ENCODE results near the gene PIH1D1.

The PIH1D1 gene

DNA sequence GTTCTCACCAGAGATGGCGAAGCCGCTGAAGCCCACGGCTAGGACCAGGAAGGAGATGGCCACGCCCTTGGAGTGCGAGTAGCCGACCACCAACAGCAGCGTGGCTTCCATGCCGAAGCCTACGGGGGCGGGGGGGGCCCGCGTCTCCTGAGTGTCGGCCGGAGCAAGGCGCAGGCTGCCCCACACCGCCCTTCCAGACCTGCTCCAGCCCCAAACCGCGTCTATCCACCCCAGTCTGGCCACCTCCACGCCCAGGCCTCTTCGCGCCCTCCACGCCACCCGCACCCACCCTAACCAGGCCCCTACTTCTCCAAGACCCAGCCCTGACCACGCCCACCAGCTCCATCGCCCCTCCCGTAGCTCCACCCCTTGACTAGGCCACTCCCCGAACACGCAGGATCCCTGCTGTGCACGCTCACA lies 20.3 kb downstream of the PIH1D1 start:
- Histone ChIP-seq H3K36me3 (ENCODE audit: insufficient read depth, low read length) (no peaks in the 10 kb centered on the region), H3K4me3 (ENCODE audit: low read length) (no peak overlapping the region), H3K27me3 (ENCODE audit: insufficient read depth, low read length) (peaks cover 91% of the 10 kb centered on the region), H2AFZ (ENCODE audit: low read depth, low read length) (no peak overlapping the region), H3K9me3 (ENCODE audit: low read length) (peaks cover 23% of the 10 kb centered on the region), H3K4me1 (ENCODE audit: insufficient read depth, low read length) (peaks cover 14% of the 10 kb centered on the region)

DNA sequence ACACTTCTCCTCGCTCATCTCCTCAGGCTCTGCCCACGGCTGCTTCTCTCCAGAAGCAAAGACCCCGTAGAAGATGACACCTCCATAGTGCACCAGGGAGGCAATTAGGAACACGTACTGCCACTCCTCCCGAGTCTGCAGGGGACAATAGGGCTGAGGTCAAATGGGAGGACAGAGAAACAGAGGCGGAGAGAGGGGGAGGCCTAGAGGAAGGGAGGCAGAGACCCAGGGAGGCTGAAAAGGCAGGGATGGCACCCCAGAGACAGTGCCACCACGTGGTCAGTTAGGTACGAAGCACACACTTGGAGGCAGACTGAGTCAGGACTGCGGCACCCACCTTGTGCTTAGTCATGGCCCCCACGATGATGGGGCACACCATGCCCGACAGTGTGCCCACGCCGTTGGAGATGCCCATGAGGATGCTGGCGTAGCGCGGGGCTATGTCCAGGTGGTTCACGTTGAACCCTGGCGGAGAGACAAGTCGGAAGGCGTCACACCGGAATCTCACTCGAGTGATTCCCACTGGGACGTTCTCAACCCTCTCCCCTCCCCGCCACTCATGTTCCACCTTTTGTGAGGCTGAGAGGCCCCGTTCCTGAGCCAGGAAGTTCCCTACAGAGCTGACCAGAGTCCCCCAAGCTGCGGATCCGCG lies 20.8 kb downstream of the PIH1D1 start:
- Histone ChIP-seq H3K4me1 (ENCODE audit: insufficient read depth, low read length) (peaks cover 14% of the 10 kb centered on the region), H2AFZ (ENCODE audit: low read depth, low read length) (no peak overlapping the region), H3K36me3 (ENCODE audit: insufficient read depth, low read length) (no peaks in the 10 kb centered on the region), H3K27me3 (ENCODE audit: insufficient read depth, low read length) (peaks cover 91% of the 10 kb centered on the region), H3K9me3 (ENCODE audit: low read length) (peaks cover 24% of the 10 kb centered on the region), H3K4me3 (ENCODE audit: low read length) (no peak overlapping the region)

DNA sequence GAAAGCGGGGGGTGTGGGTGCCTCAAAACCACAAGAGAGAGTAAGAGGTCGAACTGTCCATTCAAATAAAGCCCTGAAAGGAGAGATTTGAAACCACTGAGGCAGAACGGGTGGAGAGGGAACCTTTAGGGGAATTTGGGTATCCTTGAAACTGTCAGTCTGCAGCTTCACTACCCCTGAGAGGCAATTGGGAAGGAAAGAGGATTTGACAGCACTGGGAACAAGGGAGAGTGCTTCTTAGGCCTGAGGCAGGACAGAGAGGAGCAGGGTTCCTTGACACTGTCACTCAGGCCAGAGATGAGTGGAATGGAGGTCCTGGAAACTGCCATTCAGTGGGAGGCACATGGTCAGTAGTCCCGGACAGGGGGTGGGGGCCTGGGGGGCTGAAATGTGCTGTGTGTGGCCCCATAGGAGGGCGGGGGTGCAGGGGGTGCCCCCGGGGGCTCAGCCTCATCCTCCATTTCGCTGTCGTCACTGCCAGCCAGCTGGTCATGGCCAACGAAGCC lies 21.4 kb downstream of the PIH1D1 start:
- Histone ChIP-seq H3K9me3 (ENCODE audit: low read length) (peaks cover 25% of the 10 kb centered on the region), H2AFZ (ENCODE audit: low read depth, low read length) (no peak overlapping the region), H3K36me3 (ENCODE audit: insufficient read depth, low read length) (no peaks in the 10 kb centered on the region), H3K4me1 (ENCODE audit: insufficient read depth, low read length) (peaks cover 14% of the 10 kb centered on the region), H3K4me3 (ENCODE audit: low read length) (no peak overlapping the region), H3K27me3 (ENCODE audit: insufficient read depth, low read length) (peaks cover 91% of the 10 kb centered on the region)

DNA sequence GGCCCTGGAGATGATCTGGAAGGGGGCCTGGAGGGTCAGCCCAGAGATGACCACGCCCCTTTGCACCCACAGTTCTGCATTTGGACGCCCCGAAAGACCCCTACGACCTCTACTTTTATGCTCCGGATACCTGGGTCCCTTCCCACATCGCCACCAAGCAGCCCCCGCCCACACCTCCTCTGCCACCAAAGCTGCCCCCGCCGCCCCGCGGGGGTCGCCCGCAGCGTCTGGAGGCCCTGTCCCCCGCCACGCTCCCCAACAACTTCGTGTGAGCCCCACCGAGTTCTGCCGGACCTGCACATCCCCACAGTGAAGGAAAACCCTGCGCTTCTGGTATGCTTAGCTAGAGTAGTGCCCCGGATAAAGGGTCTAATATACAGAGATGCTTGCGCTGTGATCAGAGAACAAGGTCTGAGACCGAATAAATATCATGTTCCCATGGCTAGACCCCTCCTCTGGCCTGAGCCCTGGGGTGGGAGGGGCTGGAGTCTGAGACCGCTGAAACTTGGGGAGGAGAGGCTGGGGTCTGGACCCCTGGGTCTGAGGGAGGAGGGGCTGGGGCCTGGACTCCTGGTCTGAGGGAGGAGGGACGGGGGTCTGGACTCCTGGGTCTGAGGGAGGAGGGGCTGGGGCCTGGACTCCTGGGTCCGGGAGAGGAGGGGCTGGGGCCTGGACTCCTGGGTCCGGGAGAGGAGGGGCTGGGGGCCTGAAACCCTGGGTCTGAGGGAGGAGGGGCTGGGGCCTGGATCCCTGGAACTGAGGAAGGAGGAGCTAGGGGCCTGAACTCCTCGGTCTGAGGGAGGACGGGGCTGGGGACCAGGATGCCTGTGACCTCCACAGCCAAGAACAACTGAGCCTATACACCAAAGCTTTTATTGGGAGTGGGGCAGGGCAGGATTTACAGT lies 22.8 kb downstream of the PIH1D1 start:
- H2AFZ ChIP-seq (ENCODE audit: low read depth, low read length) = peak overlapping the region; percentile 81
- peak overlapping the region; percentile 16 for H3K4me3 ChIP-seq (ENCODE audit: low read length)
- peaks cover 90% of the 10 kb centered on the region for H3K27me3 ChIP-seq (ENCODE audit: insufficient read depth, low read length)
- H3K4me1 ChIP-seq (ENCODE audit: insufficient read depth, low read length) = peaks cover 15% of the 10 kb centered on the region
- peaks cover 20% of the 10 kb centered on the region for H3K9me3 ChIP-seq (ENCODE audit: low read length)
- no peaks in the 10 kb centered on the region for H3K36me3 ChIP-seq (ENCODE audit: insufficient read depth, low read length)

DNA sequence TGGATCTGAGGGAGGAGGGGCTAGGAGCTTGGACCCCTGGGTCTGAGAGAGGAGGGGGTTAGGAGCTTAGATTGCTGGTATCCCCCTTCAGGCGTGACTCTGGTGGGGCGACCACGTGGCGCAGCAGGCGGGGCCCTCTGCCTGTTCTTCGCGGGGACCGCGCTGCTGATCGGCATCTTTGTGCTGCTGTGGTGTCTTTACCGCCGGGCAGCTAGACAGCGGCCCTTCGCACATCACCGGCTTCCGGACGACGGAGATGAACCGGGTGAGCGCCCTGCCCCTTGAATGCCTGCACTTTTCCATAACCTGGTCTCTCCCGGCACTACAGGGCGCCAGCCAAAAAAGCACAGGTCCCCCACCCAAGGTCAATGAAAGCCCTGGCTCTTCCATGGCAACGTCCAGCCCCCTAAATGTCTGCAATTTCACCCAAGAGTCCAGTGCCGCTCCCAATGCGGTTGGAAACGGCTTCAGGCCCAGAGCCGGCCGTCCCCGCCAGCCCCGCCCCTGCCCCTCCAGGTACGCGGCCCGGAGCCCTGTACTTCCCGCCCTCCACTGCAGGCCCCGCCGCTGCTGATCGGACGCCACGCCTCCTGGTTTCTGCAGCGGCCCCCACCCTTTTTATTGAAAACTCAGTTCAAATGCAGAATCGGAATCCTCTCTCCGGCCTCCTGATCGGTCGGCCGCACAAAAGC lies 23.6 kb downstream of the PIH1D1 start:
- Histone ChIP-seq H3K4me3 (ENCODE audit: low read length) (peak overlapping the region; percentile 35), H3K27me3 (ENCODE audit: insufficient read depth, low read length) (peaks cover 90% of the 10 kb centered on the region)

DNA sequence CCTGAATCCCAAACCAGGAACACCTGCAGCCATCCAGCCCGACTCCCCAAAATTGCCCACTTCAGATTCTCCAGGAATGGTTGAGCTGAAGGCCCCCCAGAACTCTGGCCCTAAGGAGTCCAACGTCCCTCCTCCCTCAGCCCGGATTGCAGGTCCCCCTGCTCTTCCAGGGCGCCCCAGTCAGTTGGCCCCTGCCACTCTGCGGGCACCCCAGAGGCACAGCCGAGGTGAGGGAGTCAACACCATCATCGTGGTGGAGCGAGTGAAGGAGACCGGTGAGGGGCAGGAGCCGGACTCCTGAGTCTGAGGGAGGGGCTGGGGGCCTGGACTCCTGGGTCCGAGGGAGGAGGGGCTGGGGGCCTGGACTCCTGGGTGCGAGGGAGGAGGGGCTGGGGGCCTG lies 24.3 kb downstream of the PIH1D1 start:
- peaks cover 25% of the 10 kb centered on the region for H3K4me1 ChIP-seq (ENCODE audit: insufficient read depth, low read length)
- H3K36me3 ChIP-seq (ENCODE audit: insufficient read depth, low read length) = no peaks in the 10 kb centered on the region
- H3K4me3 ChIP-seq (ENCODE audit: low read length) = no peak overlapping the region
- H2AFZ ChIP-seq (ENCODE audit: low read depth, low read length) = no peak overlapping the region
- peaks cover 7% of the 10 kb centered on the region for H3K9me3 ChIP-seq (ENCODE audit: low read length)
- peaks cover 90% of the 10 kb centered on the region for H3K27me3 ChIP-seq (ENCODE audit: insufficient read depth, low read length)

More for the DNA sequence above, 23.6 kb downstream of the PIH1D1 start:
- peaks cover 13% of the 10 kb centered on the region for H3K9me3 ChIP-seq (ENCODE audit: low read length)
- H2AFZ ChIP-seq (ENCODE audit: low read depth, low read length) = peak overlapping the region; percentile 81
- H3K4me1 ChIP-seq (ENCODE audit: insufficient read depth, low read length) = peaks cover 20% of the 10 kb centered on the region
- H3K36me3 ChIP-seq (ENCODE audit: insufficient read depth, low read length) = no peaks in the 10 kb centered on the region

DNA sequence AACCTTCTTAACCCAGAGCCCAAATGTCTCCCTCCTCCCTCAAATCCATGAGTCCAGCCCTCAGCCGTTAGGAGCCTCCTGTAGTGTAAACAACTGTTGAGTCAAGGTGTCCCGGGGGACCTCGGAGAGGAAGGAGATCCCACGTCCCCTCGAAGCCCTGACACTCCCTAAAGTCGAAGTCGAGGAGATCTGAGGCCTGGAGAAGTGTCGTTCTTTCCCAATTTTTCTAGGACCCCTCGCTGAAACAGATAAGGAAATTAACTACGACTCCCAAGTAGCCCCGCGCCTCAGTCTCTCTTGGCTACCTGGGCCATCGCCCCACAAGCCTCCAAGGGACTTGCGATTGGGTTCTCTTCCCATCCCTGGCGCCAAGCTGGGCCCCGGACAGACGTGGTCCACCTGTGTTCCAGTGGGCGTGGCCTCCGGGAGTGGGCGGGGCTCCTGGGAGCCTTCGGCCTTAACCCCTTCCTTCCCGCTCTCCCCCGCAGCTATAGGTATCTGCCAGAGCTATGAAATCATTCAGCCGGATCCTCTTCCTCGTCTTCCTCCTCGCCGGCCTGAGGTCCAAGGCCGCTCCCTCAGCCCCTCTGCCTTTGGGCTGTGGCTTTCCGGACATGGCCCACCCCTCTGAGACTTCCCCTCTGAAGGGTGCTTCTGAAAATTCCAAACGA lies 25.6 kb downstream of the PIH1D1 start:
- peaks cover 2% of the 10 kb centered on the region for H3K9me3 ChIP-seq (ENCODE audit: low read length)
- no peaks in the 10 kb centered on the region for H3K36me3 ChIP-seq (ENCODE audit: insufficient read depth, low read length)
- no peak overlapping the region for H3K4me3 ChIP-seq (ENCODE audit: low read length)
- no peak overlapping the region for H2AFZ ChIP-seq (ENCODE audit: low read depth, low read length)
- peaks cover 91% of the 10 kb centered on the region for H3K27me3 ChIP-seq (ENCODE audit: insufficient read depth, low read length)
- H3K4me1 ChIP-seq (ENCODE audit: insufficient read depth, low read length) = peaks cover 25% of the 10 kb centered on the region

DNA sequence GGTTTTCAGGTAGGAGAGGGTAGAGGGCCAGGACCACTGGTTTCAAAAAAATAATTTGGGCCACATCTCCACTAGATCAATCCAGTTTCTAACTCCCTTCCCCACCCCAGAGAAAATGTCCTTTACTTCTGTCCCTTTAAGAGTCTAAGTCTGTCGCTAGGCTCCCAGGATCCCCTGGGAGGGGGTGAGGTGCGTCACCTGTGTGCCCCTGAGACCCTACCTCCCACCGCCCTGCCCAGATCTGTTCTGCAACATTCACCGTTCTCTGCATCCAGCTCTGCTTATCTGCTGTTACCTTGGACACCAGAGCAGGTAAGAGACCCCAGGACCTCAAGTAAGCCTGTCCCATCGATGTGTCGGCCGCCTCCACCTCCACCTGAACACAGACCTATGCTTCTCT lies 26.4 kb downstream of the PIH1D1 start, which contains the start of gene GFY:
TSS of gene GFY (plus strand) at position 211 of the 400 bp plus-strand sequence. CDS start 1,043 bp downstream, outside the sequence.
- H3K4me3 ChIP-seq (ENCODE audit: low read length) = no peak within 1 kb of the TSS
- H2AFZ ChIP-seq (ENCODE audit: low read depth, low read length) = no peak within 1 kb of the TSS
- H3K4me1 ChIP-seq (ENCODE audit: insufficient read depth, low read length) = peaks cover 25% of the 10 kb centered on the region
- no peaks in the 10 kb centered on the region for H3K36me3 ChIP-seq (ENCODE audit: insufficient read depth, low read length)
- H3K9me3 ChIP-seq (ENCODE audit: low read length) = peaks cover 2% of the 10 kb centered on the region
- H3K27me3 ChIP-seq (ENCODE audit: insufficient read depth, low read length) = peaks cover 92% of the 10 kb centered on the region

DNA sequence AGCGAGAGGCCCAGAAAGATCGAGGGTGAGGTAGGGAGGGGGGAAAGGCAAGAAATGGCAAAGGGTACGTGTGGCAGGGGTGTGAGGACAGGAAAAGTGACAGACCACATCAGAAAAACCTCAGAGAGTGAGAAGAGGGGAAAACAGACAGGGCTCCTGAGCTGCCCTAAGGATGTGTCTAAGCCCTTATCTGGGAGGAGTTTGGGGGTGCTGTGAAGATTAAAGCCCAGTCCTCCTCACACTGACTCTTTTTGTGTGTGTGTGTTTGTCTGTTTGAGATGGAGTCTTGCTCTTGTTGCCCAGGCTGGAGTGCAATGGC lies 27.7 kb downstream of the PIH1D1 start:
- Histone ChIP-seq H3K4me1 (ENCODE audit: insufficient read depth, low read length) (peaks cover 23% of the 10 kb centered on the region), H2AFZ (ENCODE audit: low read depth, low read length) (no peak overlapping the region), H3K4me3 (ENCODE audit: low read length) (no peak overlapping the region), H3K36me3 (ENCODE audit: insufficient read depth, low read length) (no peaks in the 10 kb centered on the region), H3K9me3 (ENCODE audit: low read length) (peaks cover 2% of the 10 kb centered on the region), H3K27me3 (ENCODE audit: insufficient read depth, low read length) (peaks cover 91% of the 10 kb centered on the region)

DNA sequence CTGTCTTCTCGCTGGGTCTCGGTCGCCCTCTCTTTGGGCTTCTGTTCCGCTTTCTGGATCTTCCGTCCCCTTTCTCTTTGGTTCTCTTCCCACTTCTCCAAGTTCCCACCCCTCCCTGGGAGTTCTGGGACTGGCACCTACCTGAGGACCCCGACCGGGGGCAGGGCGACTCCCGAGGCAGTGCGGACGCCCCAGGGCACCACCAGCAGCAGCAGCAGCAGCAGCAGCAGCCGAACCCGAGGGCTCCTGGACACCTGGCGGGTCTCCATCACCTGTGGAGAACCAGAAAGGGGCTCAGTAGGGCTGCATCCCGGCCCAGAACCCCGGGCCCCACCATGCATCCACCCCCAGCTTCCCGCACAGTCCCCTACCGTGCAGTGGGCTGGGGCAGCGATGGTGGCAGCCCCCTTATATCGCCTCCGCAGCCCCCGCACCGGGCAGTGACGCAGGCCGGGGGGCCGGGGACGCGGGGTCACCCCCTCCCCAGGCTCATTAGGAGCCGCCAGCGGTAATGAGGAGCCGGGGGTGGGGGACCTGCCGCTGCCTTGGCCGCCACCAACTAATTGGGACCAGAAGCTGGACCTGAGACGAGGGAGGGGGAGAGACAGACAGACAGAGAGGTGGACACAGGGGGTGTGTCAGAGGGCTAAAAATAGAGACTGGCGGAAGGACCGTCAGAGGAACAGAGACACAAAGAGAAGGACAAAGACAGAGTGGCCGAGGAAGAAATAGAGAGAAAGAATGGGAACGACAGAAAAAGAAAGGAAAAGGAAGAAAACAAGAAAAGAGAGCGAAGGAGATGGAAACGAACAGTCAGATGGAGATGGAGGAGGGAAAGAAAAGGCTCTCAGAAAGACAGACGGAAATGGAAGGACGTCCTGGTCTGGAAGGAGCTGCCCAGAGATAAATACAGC lies 28.3 kb downstream of the PIH1D1 start, which contains the start of gene PTH2:
TSS of gene PTH2 (minus strand) at position 371 of the 914 bp plus-strand sequence. CDS start at position 269, 102 bp downstream.
- Histone ChIP-seq H3K4me3 (ENCODE audit: low read length) (peak within 1 kb of the TSS; percentile 20), H3K9me3 (ENCODE audit: low read length) (peaks cover 2% of the 10 kb centered on the region), H3K27me3 (ENCODE audit: insufficient read depth, low read length) (peaks cover 91% of the 10 kb centered on the region), H2AFZ (ENCODE audit: low read depth, low read length) (no peak within 1 kb of the TSS), H3K4me1 (ENCODE audit: insufficient read depth, low read length) (peaks cover 18% of the 10 kb centered on the region), H3K36me3 (ENCODE audit: insufficient read depth, low read length) (no peaks in the 10 kb centered on the region)

DNA sequence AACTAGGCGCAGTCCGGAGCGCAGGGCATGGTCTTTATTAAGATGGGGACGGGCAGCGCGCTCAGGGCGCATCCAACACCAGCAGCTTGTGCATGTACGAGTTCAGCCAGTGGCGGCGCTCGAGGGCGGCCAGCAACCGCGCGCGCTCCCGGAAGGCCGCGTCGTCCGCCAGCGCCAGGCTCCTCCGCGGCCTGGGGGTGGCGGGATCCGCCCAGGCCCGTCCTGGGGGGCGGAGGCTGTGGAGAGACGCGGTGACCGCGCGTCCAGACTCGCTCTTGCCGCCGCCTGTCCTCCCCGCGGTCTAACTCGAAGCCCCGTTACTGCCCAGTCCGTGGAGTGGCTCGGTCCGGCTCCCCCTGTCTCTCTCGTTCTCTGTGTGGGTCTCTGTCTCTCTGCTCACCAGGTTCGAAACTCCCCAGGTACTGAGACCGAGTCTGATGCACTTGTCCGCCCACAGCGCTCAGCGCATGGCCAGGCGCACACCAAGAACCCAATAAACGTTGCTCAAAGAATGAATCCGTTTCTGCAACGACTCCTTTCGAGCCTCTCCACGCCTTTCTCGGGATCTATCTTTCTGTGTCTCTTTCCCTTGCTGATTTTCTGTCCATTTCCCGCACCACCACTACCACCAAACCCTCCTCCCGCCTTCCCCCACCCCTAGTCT lies 29.1 kb downstream of the PIH1D1 start:
- peaks cover 2% of the 10 kb centered on the region for H3K9me3 ChIP-seq (ENCODE audit: low read length)
- H3K4me3 ChIP-seq (ENCODE audit: low read length) = peak overlapping the region; percentile 20
- peaks cover 92% of the 10 kb centered on the region for H3K27me3 ChIP-seq (ENCODE audit: insufficient read depth, low read length)
- no peak overlapping the region for H2AFZ ChIP-seq (ENCODE audit: low read depth, low read length)
- peaks cover 11% of the 10 kb centered on the region for H3K4me1 ChIP-seq (ENCODE audit: insufficient read depth, low read length)
- no peaks in the 10 kb centered on the region for H3K36me3 ChIP-seq (ENCODE audit: insufficient read depth, low read length)
